Fibroblast of skin of back (primary cell): Measurements from ENCODE around the gene ZBP1.

Source experiments
- DNase-seq: peaks from one replicate; pipeline ENCODE4 v3.0.0-alpha.2; 2013

The ZBP1 gene

GRCh38 chr20:57596998-57597939 lies 23.0 kb downstream of the ZBP1 start:
- peak; percentile 36 for DNase-seq

GRCh38 chr20:57596358-57596757 lies 23.9 kb downstream of the ZBP1 start:
- no peak for DNase-seq

DNA sequence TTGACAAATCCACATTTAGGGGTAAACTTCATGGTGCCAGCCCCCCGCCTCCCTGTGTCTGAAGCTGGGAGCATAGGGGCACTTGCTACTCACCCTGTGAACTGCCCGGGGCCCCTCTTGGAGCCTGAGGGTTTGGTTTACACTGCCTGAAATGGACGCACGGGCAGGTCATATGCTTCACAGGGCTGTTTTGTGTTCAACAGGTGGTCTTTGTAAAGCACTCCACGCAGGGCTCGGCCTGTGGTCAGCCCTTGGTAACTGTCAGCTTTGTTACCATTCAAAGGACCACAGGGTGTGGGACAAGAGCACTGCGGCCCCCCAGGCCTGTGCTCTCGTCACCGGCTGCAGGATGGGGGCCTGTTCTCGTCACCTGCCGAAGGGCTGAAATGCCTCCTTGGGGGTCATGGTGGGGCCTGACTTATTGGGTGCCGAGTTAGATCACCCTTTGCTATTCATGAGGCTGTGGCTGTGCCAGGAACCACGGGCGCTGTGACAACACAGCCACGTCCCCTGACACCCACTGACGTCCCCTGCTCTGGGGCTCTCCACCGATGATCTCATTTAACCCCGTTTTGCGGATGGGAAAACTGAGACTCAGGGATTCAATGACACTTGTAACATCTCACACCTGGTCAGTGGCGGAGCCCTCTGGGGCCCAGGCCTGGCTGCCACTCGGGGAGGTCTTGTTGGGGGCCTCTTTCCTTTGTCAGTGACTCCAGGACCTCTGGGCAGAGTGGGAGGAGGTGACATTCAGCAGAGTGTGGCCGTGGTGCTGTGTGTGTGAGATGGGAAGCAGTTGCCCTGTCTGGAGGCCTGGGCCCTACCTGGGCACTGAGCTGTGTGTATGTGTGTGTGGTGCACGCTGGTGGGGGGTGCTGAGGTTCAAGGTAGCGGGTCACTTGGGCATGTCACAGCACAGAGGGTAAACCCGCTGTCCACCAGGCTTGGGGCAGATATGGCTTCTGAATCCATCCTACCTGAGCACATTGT lies 24.9 kb downstream of the ZBP1 start:
- no peak for DNase-seq

DNA sequence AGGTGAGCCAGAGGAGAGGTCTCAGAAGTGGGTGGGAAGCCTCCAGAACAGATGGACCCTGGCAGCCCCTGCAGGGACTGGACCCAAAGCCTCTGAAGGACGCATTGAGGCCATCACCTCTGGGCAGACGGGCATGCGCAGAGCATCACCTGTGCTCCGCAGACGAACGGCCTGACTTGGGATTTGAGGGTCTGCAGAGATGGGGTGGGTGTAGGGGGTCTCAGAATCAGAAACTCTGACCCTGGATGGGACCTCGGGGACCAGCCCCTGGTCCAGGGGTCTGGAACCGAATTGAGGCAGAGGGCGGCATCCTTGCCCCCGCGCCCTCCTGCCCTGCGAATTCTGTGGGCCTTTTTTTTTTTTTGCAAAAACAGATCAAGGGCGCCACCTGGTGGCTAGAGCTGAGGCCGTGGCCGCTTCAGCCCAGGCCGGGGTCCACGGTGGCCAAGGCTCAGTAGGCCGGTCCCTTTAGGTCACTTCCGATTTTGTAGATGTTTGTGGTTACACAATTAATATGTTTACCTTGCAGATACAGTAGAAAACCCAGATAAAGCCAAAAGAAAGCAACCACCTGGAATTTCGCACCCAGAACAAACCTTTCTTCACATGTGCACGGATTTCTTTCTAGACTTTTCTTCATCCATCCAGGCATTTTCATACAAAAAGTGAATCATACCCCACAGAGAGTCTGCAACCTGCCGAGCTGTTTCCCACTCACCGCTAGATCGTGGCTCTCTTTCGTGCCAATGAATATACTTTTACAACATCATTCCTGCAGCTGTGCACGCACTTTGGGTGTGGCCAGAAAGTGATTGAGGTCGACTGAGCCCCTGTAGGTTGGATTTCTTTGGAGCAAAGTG lies 25.9 kb downstream of the ZBP1 start:
- peak; percentile 15 for DNase-seq

DNA sequence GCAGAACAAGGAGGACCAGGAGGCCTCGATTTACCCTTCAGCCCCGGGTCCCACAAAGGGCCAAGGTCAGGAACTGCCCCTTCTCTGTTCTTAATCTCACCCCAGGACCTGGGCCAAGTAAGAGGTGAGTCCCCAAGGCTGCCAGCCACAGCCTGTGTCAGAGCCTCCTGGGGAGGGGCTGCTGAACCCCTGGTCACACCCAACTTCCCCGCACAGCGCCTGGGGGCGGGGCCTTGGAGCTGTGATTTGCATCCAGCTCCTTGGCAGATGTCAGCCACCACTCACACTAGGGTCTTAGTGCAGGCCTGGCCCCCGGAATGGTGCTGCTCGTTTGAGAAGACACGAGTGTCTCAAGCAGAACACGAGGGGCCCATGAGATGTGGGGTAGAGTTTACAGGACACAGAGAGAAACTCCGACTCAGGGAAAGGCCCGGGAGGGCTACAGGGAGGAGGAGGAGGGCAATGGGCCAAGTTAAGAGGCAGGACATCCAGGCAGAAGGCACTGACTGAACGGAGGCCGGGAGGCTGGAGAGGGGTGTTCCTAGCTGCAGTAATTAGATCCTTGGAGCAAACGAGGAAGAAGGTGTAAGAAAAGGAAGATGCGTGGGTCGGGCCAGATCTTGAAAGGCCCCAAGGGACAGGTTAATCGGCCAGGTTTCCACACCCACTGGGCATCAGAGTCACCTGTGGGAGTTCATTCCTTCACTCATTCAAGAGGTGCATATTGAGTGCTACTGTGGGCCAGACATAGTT lies 26.9 kb downstream of the ZBP1 start:
- DNase-seq: no peak

DNA sequence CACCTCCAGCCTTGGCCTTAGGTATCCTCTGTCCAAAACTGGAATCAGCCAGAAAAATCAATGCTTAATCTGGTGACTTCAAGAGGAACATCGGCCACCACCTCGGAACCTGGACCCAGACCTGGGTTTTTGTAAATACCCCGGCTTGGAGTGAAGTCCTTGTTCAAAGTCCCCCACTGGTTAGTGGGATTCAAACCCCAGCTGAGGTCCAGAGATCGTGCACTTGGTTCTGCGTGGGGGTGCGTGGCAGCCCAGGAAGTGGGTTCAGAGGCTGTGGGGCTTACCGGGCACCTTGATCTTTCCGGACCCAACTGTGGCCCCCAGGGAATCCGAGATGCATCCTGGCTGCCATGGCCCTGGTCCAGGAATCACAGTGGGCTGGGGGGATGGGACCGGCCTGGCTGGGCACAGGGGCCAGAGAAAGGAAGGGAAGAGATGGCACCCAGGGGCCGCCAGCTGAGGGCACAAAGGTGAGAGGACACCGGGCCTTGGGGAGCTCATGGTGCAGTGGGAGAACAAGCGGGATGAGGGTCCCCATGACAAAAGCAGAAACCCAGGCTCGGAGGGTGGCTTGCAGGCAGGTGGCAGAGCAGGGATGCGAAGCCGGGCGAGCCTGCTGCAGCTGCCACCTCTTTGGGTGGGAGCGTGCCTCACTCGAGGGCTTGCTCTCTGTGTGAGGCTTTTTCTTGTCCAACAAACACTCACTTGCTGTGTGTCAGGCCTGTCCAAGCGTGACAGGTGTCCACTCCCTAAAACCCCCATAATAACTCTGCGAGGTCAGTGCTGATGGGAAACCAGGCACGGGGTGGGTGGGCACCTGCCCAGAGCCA lies 27.7 kb downstream of the ZBP1 start:
- no peak for DNase-seq

DNA sequence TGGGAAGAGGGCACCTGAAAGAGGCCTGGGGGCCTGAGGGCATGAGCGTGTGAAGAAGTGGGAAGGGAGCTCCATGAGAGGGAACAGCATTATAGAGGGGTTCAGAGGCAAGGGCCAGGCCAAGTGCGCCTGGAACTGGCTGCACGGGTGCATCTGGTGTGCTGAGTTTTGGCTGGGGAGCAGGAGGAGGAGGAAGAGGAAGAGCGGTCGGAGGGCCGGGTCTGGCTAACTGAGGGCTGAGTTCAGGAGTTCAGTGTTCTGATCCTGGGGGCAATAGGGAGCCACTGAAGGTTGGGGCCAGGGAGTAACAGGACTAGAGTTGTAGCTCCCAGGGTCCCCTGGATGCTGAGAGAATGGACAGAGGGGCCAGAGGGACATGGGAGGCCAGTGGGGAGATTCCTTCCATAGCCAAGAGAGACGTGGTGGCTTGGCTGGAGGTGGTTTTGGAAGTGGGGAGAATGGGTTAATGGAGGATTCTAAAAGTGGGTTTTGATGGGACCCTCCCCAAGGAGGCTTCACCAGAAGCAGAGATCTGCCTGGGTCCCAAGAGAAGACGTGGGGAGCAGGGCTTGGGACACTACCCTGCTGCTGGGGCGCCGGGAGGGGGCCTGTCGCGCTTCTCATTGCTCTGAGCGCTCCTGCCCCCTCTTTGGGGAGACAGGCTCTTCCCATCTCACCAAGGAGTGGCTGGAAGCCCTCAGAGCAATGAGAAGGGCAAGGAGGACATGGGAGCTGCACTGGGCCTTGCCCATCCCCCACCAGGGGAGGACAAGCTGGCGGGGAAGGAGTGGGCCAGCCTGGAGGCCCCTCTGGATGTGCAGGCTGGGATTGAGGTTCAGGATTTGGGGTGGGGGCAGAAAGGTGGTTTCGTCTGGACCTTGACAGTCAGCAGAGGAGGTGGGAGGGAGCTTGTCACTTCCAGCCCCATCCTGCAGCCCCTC lies 28.7 kb downstream of the ZBP1 start:
- DNase-seq: no peak

- DNase-seq: no peak
These were observed 29.5 kb downstream of the ZBP1 start for GRCh38 chr20:57590485-57591288.

- DNase-seq: no peak
These were observed 30.3 kb downstream of the ZBP1 start for GRCh38 chr20:57589728-57590484.

DNA sequence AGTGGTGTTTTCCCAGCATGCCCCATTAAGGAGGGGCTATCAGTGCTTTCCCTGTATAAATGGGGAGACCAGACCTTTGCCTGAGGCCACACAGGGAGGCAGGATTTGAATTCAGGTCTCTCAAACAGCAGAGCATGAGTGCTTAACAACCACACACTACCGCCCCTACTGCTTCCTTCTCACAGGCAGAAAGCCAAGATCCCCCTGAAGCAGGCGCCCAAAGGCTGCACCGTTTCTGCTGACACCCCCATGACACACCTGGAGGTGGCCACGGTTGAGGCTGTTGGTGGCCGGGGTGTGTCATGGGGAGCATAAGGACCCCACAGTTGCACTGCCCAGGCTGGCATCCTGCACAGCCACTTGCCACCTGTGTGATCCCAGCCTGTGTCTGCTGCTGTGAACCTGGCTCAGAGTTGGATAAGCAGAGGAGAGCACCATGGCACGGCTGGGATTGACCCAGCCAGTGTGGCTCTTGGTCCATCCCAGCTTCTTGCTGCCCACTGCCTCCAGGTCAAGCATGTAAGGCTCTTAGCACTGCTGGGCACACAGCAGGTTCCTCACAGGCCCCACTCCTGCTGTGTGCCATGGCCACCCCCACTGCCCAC lies 31.0 kb downstream of the ZBP1 start:
- no peak for DNase-seq

- no peak for DNase-seq
These were observed 31.6 kb downstream of the ZBP1 start for GRCh38 chr20:57588596-57588995.

DNA sequence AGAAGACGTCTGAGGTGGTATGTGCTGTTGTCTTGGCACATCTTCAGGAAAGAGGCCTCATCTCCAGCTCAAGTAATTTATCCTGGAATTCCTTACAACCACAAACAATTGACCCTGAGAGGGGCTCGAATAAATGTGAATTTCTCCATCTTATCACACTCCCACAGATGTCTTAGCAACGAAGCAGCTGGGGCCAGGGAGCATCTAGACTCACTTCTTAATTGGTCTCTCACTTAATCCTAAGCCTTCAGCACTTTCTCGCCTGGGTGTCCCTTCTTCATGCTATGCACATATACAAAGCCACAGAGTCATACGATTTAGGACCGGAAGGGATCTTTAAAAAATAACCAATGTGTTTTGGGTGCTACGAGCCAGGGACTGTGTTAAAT lies 32.2 kb downstream of the ZBP1 start:
- no peak for DNase-seq

- DNase-seq: no peak
These were observed 32.8 kb downstream of the ZBP1 start for GRCh38 chr20:57587278-57587988.

DNA sequence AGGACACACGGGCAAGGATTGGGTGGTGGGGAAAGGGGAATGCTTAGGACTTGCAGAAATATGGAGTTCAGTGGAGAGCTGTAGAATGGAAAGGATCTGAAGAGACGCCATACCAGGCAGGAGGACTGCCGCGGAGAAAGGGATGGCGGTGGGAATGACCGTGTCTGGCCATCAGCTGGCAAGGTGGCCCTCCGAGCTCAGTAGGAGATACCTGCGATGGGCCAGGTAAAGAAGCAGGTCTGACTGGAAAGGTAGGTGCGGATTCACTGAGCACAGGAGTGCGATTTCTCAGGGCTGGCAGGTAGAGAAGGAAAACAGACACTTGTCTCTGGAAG lies 33.3 kb downstream of the ZBP1 start:
- no peak for DNase-seq

GRCh38 chr20:57586370-57586793 lies 33.8 kb downstream of the ZBP1 start:
- DNase-seq: no peak

DNA sequence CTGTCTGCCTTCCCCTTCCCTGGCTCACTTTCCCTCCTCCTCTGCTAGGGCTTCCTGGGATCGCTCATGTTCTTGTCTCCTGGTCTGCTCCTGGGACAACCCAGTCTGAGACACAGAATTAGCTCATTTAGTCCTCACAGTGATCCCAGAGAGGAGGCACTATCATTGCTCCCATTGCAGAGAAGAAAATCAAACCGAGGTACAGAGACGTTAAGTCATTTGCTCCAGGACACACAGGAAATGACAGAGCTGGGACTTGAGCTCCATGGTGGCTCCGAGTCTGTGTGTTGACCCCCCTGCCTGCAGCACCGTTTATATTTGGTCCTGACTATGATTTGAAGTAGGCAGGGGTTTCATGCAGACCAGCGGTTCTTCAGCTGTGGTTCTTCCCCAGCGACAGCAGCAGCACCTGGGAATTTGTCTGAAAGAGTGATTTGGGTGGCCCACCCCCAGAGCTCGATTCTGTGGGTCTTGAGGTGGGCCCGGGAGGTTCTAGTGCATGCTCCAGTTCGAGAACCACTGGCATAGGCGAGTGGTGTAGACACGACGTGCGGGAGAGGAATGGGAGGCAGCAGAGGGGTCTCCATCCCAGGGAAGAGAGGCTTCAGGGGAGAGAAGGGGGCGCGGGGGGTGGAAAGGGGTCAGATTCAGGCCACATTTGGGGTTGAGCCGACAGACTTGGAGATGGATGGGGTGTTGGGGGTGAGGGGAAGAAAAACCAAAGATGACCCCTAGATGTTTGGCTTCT lies 34.6 kb downstream of the ZBP1 start:
- no peak for DNase-seq
